Osteoblast (primary cell): ENCODE results near the gene MRPL39. TPM values are rescaled to one million over a fixed set of nuclear protein-coding genes. Genes with fewer than 3 reads are reported as not detected.
"Not testable (repeated sequence)": the region's sequence is repeated elsewhere in the genome, so short reads cannot be mapped to it uniquely, and the experiment has no call there.

Source experiments
- DNase-seq: peaks from one replicate; pipeline ENCODE4 v3.0.0; 2011; ENCODE audit warnings: low spot score, mixed read lengths; ENCODE audit not compliant: insufficient read length; ENCODE audit errors: missing footprints
- H2AFZ ChIP-seq: 2 replicates; pipeline ENCODE4 v1.6.0; 2011; ENCODE audit warnings: mild to moderate bottlenecking, low read length
- H3K27ac ChIP-seq: 2 replicates; pipeline ENCODE4 v1.5.1; 2011; ENCODE audit warnings: mild to moderate bottlenecking, low read depth, low read length, moderate library complexity
- H3K27me3 ChIP-seq: 2 replicates; pipeline ENCODE4 v1.6.0; 2012; ENCODE audit warnings: mild to moderate bottlenecking, control low read depth, inconsistent platforms, low read length, moderate library complexity; ENCODE audit not compliant: insufficient read depth
- H3K36me3 ChIP-seq: 2 replicates; pipeline ENCODE4 v1.5.1; 2011; ENCODE audit warnings: mild to moderate bottlenecking, low read length, control low read depth, moderate library complexity; ENCODE audit not compliant: insufficient read depth
- H3K4me1 ChIP-seq: 2 replicates; pipeline ENCODE4 v1.5.1; 2011; ENCODE audit warnings: mild to moderate bottlenecking, low read length, control low read depth, moderate library complexity; ENCODE audit not compliant: insufficient read depth
- H3K4me2 ChIP-seq: 2 replicates; pipeline ENCODE4 v1.6.0; 2011; ENCODE audit warnings: mild to moderate bottlenecking, low read length; ENCODE audit not compliant: insufficient read depth
- H3K4me3 ChIP-seq: fragments of 200-600 bp; sonication (generic); 3 replicates; pipeline ENCODE4 v1.5.1; 2012; ENCODE audit warnings: mild to moderate bottlenecking, low read length, inconsistent platforms; ENCODE audit not compliant: insufficient read depth
- H3K79me2 ChIP-seq: 2 replicates; pipeline ENCODE4 v1.6.0; 2012; ENCODE audit warnings: mild to moderate bottlenecking, low read length, control low read depth, inconsistent platforms; ENCODE audit not compliant: insufficient read depth
- H3K9me3 ChIP-seq: 2 replicates; pipeline ENCODE4 v1.5.1; 2011; ENCODE audit warnings: low read depth, low read length, control low read depth
- H4K20me1 ChIP-seq: 2 replicates; pipeline ENCODE4 v1.6.0; 2012; ENCODE audit warnings: mild to moderate bottlenecking, low read length, control low read depth; ENCODE audit not compliant: insufficient read depth
- total RNA-seq: library from RNA; depleted of rRNA; stranded (reverse); fragments of >200 nt; gene quantifications from 2 replicates; pipeline ENCODE4 v1.2.3, GENCODE V29; 2012
- TF ChIP-seq, protein P1 (sequence below): IDR thresholded peaks from 2 replicates; pipeline ENCODE4 v1.5.1; 2011; ENCODE audit warnings: mild to moderate bottlenecking, low read depth, low read length, moderate library complexity; ENCODE audit errors: extremely low read depth

The MRPL39 gene
- total RNA-seq, 1 donor, result 28.2 TPM

DNA sequence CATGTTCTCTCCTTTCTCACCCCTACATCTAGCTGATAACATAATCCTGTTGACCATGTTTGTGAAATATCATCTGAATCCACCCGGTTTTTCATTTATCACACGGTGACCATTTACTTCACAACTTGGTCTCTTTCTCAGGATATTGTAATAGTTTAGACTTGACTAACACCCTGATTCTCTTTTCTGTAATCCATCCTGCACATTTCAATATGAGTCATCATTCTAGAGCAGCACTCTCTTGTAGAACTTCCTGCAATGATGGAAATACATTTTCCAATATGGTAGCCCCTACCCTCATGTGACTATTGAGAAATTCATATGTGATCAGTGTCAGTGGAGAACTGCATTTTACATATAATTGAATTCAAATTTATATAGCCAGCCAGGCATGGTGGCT, 29.4 kb upstream of the MRPL39 start:
- Histone ChIP-seq H3K4me1 (peaks cover 14% of the 10 kb centered on the region), H3K9me3 (no peaks in the 10 kb centered on the region), H3K4me2 (no peak overlapping the region), H3K36me3 (no peaks in the 10 kb centered on the region), H2AFZ (no peak overlapping the region), H3K79me2 (no peaks in the 10 kb centered on the region), H3K4me3 (no peak overlapping the region), H3K27me3 (peaks cover 35% of the 10 kb centered on the region), H3K27ac (no peak overlapping the region), H4K20me1 (no peaks in the 10 kb centered on the region)
- TF ChIP-seq, protein P1, sequence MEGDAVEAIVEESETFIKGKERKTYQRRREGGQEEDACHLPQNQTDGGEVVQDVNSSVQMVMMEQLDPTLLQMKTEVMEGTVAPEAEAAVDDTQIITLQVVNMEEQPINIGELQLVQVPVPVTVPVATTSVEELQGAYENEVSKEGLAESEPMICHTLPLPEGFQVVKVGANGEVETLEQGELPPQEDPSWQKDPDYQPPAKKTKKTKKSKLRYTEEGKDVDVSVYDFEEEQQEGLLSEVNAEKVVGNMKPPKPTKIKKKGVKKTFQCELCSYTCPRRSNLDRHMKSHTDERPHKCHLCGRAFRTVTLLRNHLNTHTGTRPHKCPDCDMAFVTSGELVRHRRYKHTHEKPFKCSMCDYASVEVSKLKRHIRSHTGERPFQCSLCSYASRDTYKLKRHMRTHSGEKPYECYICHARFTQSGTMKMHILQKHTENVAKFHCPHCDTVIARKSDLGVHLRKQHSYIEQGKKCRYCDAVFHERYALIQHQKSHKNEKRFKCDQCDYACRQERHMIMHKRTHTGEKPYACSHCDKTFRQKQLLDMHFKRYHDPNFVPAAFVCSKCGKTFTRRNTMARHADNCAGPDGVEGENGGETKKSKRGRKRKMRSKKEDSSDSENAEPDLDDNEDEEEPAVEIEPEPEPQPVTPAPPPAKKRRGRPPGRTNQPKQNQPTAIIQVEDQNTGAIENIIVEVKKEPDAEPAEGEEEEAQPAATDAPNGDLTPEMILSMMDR, result no peak
- DNase-seq, result no peak

DNA sequence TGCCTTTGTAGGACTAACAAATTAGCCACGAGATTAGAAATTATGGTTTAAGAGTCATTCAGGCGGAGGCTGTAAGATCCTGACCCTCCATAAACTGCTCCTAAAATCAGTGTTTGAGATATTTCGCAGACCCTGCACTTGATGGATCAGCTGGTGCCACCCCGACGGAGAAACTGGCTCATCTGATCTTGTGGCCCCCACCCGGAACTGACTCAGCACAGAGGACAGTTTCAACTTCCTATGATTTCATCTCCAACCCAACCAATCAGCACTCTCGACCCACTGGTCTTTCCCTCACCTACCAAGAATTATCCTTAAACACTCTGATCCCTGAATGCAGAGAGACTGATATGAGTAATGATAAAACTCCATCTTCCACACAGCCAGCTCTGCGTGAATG, 28.0 kb upstream of the MRPL39 start:
- no peaks in the 10 kb centered on the region for H3K9me3 ChIP-seq
- no peak for DNase-seq
- H4K20me1 ChIP-seq, result no peaks in the 10 kb centered on the region
- H3K4me1 ChIP-seq, result peaks cover 12% of the 10 kb centered on the region
- H3K27me3 ChIP-seq, result peaks cover 24% of the 10 kb centered on the region
- H3K27ac ChIP-seq, result no peak overlapping the region
- TF ChIP-seq, protein P1, result no peak
- no peaks in the 10 kb centered on the region for H3K79me2 ChIP-seq
- H3K4me2 ChIP-seq, result no peak overlapping the region
- H3K36me3 ChIP-seq, result no peaks in the 10 kb centered on the region
- H2AFZ ChIP-seq, result no peak overlapping the region
- no peak overlapping the region for H3K4me3 ChIP-seq

DNA sequence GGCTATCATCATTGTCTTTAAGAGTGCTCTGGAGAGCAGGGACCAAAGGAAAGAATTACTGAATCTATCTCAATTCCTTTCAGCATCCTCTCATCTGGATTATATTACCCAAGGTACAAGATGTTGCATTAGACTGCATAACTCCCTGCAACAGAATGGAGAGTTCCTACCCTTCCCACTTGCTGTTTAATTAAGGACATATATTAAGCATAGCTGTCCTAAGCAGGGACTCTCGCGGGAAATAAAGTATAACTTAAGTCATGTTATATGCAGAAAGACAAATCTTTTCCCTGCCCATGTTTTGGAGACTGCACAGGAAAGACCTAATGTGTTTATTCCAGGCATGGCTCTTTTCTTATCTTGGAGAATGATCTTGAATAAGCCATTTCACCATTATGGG, 25.0 kb upstream of the MRPL39 start:
- H3K27ac ChIP-seq, result no peak overlapping the region
- no peaks in the 10 kb centered on the region for H3K36me3 ChIP-seq
- H4K20me1 ChIP-seq, result no peaks in the 10 kb centered on the region
- no peak overlapping the region for H2AFZ ChIP-seq
- H3K4me3 ChIP-seq, result no peak overlapping the region
- no peaks in the 10 kb centered on the region for H3K79me2 ChIP-seq
- TF ChIP-seq, protein P1, result no peak
- no peaks in the 10 kb centered on the region for H3K4me1 ChIP-seq
- H3K9me3 ChIP-seq, result no peaks in the 10 kb centered on the region
- peaks cover 4% of the 10 kb centered on the region for H3K27me3 ChIP-seq
- no peak for DNase-seq
- no peak overlapping the region for H3K4me2 ChIP-seq

DNA sequence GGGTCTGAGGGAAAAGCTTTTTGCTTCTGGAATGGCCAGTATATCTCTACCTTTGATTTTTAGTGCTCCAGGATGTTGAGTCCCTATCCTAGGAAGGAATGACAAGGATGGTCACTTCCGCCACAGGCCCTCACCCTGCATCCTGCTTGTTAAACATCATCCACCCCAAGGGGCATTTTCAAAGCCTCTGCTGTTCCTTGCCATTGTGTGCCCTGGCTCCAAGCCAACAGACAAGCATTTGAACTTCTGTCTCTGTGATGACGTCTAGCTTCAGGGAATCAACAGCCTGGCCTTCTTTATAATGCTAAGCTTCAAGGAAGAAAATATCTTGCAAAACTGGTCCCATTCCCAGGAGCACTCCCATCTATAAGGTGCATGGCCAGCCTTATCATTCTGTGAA, 19.5 kb upstream of the MRPL39 start:
- TF ChIP-seq, protein P1, result no peak
- H3K4me2 ChIP-seq, result no peak overlapping the region
- DNase-seq, result no peak
- H4K20me1 ChIP-seq, result no peaks in the 10 kb centered on the region
- H3K9me3 ChIP-seq, result no peaks in the 10 kb centered on the region
- no peak overlapping the region for H3K4me3 ChIP-seq
- H3K27me3 ChIP-seq, result peaks cover 3% of the 10 kb centered on the region
- no peaks in the 10 kb centered on the region for H3K79me2 ChIP-seq
- no peak overlapping the region for H2AFZ ChIP-seq
- H3K36me3 ChIP-seq, result no peaks in the 10 kb centered on the region
- no peaks in the 10 kb centered on the region for H3K4me1 ChIP-seq
- H3K27ac ChIP-seq, result no peak overlapping the region

DNA sequence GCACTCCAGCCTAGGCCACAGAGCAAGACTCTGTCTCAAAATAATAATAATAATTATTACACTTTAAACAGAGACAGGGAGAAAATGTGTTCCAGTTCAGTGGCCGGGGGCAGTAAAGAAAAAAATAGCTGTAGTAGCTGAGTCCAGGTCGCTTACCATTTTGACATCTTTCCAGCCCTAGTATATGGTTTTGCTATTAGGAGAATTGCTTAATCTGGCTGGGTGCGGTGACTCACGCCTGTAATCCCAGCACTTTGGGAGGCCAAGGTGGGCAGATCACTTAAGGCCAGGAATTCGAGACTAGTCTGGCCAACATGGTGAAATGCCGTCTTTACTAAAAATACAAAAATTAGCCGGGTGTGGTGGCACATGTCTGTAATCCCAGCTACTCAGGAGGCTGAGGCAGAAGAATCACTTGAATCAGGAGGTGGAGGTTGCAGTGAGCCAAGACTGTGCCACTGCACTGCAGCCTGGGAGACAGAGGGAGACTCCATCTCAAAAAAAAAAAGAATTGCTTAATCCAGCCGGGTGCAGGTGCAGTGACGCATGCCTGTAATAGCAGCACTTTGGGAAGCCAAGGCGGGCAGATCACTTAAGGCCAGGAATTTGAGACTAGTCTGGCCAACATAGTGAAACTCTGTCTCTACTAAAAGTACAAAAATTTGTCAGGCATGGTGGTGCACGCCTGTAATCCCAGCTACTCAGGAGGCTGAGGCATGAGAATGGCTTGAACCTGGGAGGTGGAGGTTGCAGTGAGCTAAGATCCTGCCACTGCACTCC, 18.7 kb upstream of the MRPL39 start:
- DNase-seq, H3K79me2 ChIP-seq, H3K36me3 ChIP-seq, H3K27ac ChIP-seq, H3K4me3 ChIP-seq, H3K4me1 ChIP-seq, H2AFZ ChIP-seq, H4K20me1 ChIP-seq, H3K9me3 ChIP-seq, H3K4me2 ChIP-seq, H3K27me3 ChIP-seq: not testable (repeated sequence)
